ENCODE data around the gene TPI1. TPM values are rescaled to one million over a fixed set of nuclear protein-coding genes. Genes with fewer than 3 reads are reported as not detected.
"Not testable (repeated sequence)": the region's sequence is repeated elsewhere in the genome, so short reads cannot be mapped to it uniquely, and the experiment has no call there.

TPI1 gene
- total RNA-seq, 2 donors from 2014 or later: 805 to 1,294 TPM

GRCh38 chr12:6883252-6883651, 15.9 kb downstream of the TPI1 start:
- H3K27me3 ChIP-seq (ENCODE audit: control insufficient read depth, insufficient read depth, low read length, poor library complexity, severe bottlenecking): no peaks in the 10 kb centered on the region
- no peak overlapping the region for H3K27ac Mint-ChIP-seq
- no peaks in the 10 kb centered on the region for H3K27me3 Mint-ChIP-seq (ENCODE audit: insufficient read depth)
- H3K4me1 ChIP-seq (ENCODE audit: control insufficient read depth, insufficient read depth, low read length): peaks cover 4% of the 10 kb centered on the region
- no peak for TF ChIP-seq CTCF (conservative IDR thresholded peaks at IDR 0.05)
- H3K4me3 Mint-ChIP-seq: no peak overlapping the region
- no peaks in the 10 kb centered on the region for H3K9me3 ChIP-seq (ENCODE audit: control insufficient read depth, low read length)
- no peak overlapping the region for H3K9ac ChIP-seq (ENCODE audit: extremely low read depth, low read length, poor library complexity, severe bottlenecking)
- no peak overlapping the region for H3K27ac ChIP-seq (ENCODE audit: low read depth, low read length)
- H3K36me3 ChIP-seq (ENCODE audit: control insufficient read depth, insufficient read depth, low read length): peaks cover 25% of the 10 kb centered on the region
- H3K36me3 Mint-ChIP-seq (ENCODE audit: low read depth): peaks cover 42% of the 10 kb centered on the region
- peaks cover 33% of the 10 kb centered on the region for H3K4me1 Mint-ChIP-seq
- 97 to 100% methylated on average over 2 to 5 of the region's 5 CpGs for WGBS, 2 experiments (ENCODE audit: insufficient coverage in 1 of 2, insufficient read length in 1 of 2)
- H3K9me3 Mint-ChIP-seq: no peaks in the 10 kb centered on the region
- DNase-seq: no peak
- H3K4me3 ChIP-seq (ENCODE audit: low read length): no peak overlapping the region

DNA sequence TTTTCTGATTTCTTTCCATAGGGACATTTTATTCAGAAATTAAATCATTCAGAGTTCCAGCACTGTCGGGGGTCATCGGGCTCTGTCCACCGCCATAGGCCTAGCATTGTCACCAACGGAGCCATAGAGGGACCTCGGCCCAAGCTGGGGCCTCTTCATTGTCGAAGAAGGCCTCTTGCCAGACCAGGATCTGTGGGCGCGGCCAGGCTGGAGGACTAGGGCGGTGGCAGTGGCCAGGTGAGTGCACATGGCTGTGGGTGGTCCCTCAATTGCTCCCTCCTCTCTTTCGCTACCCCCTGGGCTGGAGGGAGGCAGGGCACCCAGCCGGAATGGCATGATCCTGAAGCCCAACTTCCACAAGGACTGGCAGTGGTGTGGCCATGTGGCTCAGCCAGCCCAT, 16.4 kb downstream of the TPI1 start:
- Mint-ChIP-seq H3K9me3 (no peaks in the 10 kb centered on the region), H3K36me3 (ENCODE audit: low read depth) (peaks cover 46% of the 10 kb centered on the region), H3K27ac (peak overlapping the region; percentile 75), H3K4me1 (peaks cover 37% of the 10 kb centered on the region), H3K27me3 (ENCODE audit: insufficient read depth) (no peaks in the 10 kb centered on the region), H3K4me3 (no peak overlapping the region)
- no peaks in the 10 kb centered on the region for H3K27me3 ChIP-seq (ENCODE audit: control insufficient read depth, insufficient read depth, low read length, poor library complexity, severe bottlenecking)
- no peak for DNase-seq
- H3K4me1 ChIP-seq (ENCODE audit: control insufficient read depth, insufficient read depth, low read length): peaks cover 4% of the 10 kb centered on the region
- no peak overlapping the region for H3K27ac ChIP-seq (ENCODE audit: low read depth, low read length)
- WGBS, 2 experiments (ENCODE audit: insufficient coverage in 1 of 2, insufficient read length in 1 of 2): 91 to 95% methylated on average over 6 to 11 of the region's 11 CpGs
- peaks cover 26% of the 10 kb centered on the region for H3K36me3 ChIP-seq (ENCODE audit: control insufficient read depth, insufficient read depth, low read length)
- no peak overlapping the region for H3K9ac ChIP-seq (ENCODE audit: extremely low read depth, low read length, poor library complexity, severe bottlenecking)
- no peak overlapping the region for H3K4me3 ChIP-seq (ENCODE audit: low read length)
- no peaks in the 10 kb centered on the region for H3K9me3 ChIP-seq (ENCODE audit: control insufficient read depth, low read length)
- TF ChIP-seq CTCF (conservative IDR thresholded peaks at IDR 0.05): no peak

- TF ChIP-seq CTCF (conservative IDR thresholded peaks at IDR 0.05): no peak
- H3K4me3 Mint-ChIP-seq: no peak overlapping the region
- H3K4me1 Mint-ChIP-seq: peaks cover 41% of the 10 kb centered on the region
- H3K4me3 ChIP-seq (ENCODE audit: low read length): no peak overlapping the region
- peaks cover 26% of the 10 kb centered on the region for H3K36me3 ChIP-seq (ENCODE audit: control insufficient read depth, insufficient read depth, low read length)
- no peaks in the 10 kb centered on the region for H3K9me3 Mint-ChIP-seq
- no peak for DNase-seq
- H3K9me3 ChIP-seq (ENCODE audit: control insufficient read depth, low read length): no peaks in the 10 kb centered on the region
- H3K4me1 ChIP-seq (ENCODE audit: control insufficient read depth, insufficient read depth, low read length): peaks cover 4% of the 10 kb centered on the region
- no peaks in the 10 kb centered on the region for H3K27me3 ChIP-seq (ENCODE audit: control insufficient read depth, insufficient read depth, low read length, poor library complexity, severe bottlenecking)
- H3K9ac ChIP-seq (ENCODE audit: extremely low read depth, low read length, poor library complexity, severe bottlenecking): no peak overlapping the region
- H3K27ac Mint-ChIP-seq: peak overlapping the region; percentile 14
- WGBS, 2 experiments (ENCODE audit: insufficient coverage in 1 of 2, insufficient read length in 1 of 2): 79 to 88% methylated on average over 16 to 22 of the region's 22 CpGs
- peaks cover 45% of the 10 kb centered on the region for H3K36me3 Mint-ChIP-seq (ENCODE audit: low read depth)
- H3K27me3 Mint-ChIP-seq (ENCODE audit: insufficient read depth): no peaks in the 10 kb centered on the region
- H3K27ac ChIP-seq (ENCODE audit: low read depth, low read length): no peak overlapping the region
Observed at GRCh38 chr12:6884539-6884938, 17.2 kb downstream of the TPI1 start.

GRCh38 chr12:6886206-6886999, 19.1 kb downstream of the TPI1 start:
- not testable (repeated sequence) for DNase-seq
- peak overlapping the region; percentile 48 for H3K4me3 Mint-ChIP-seq

More at GRCh38 chr12:6886206-6886999, 19.1 kb downstream of the TPI1 start:
- not testable (repeated sequence) for H3K9me3 ChIP-seq (ENCODE audit: control insufficient read depth, low read length); H3K27me3 Mint-ChIP-seq (ENCODE audit: insufficient read depth); H3K9me3 Mint-ChIP-seq; H3K4me1 ChIP-seq (ENCODE audit: control insufficient read depth, insufficient read depth, low read length); H3K27me3 ChIP-seq (ENCODE audit: control insufficient read depth, insufficient read depth, low read length, poor library complexity, severe bottlenecking); H3K4me3 ChIP-seq (ENCODE audit: low read length); H3K27ac ChIP-seq (ENCODE audit: low read depth, low read length)
- Histone ChIP-seq H3K9ac (ENCODE audit: extremely low read depth, low read length, poor library complexity, severe bottlenecking) (peak overlapping the region; percentile 38), H3K36me3 (ENCODE audit: control insufficient read depth, insufficient read depth, low read length) (peaks cover 26% of the 10 kb centered on the region)
- WGBS, 2 experiments (ENCODE audit: insufficient coverage in 1 of 2, insufficient read length in 1 of 2): 44 to 50% methylated on average over 2 to 9 of the region's 15 CpGs
- H3K27ac Mint-ChIP-seq: peak overlapping the region; percentile 99
- peaks cover 51% of the 10 kb centered on the region for H3K36me3 Mint-ChIP-seq (ENCODE audit: low read depth)
- peaks cover 50% of the 10 kb centered on the region for H3K4me1 Mint-ChIP-seq
